ENCODE measurements around the gene NOX4.
"Not testable (repeated sequence)": the region's sequence is repeated elsewhere in the genome, so short reads cannot be mapped to it uniquely, and the experiment has no call there.

GRCh38 chr11:89382986-89383385, 108.2 kb downstream of the NOX4 start:
- not testable (repeated sequence) for TF ChIP-seq CTCF (IDR thresholded peaks at IDR 0.05; ENCODE audit: insufficient read depth, low read length); POLR2AphosphoS5 (IDR thresholded peaks at IDR 0.05; ENCODE audit: low read depth); REST (IDR thresholded peaks at IDR 0.05; ENCODE audit: insufficient replicate concordance, low read depth); GABPA (IDR thresholded peaks at IDR 0.05; ENCODE audit: low read depth)

All from HL-60 (cell line).